Stimulated activated CD4-positive, alpha-beta T cell treated with anti-CD3 and anti-CD28 coated beads, Interleukin-12 subunit alpha, Interleukin-12 subunit beta, amount 100 ng/mL, for 24 hours (primary cell): ENCODE measurements around the gene RAET1G.

Experiments
- DNase-seq, 2 experiments: peaks; one replicate each; pipeline ENCODE4 v3.0.0-alpha.2; 2020; ENCODE audit warnings: low read depth in 2 of 2

The RAET1G gene

GRCh38 chr6:149867876-149868640, 54.9 kb downstream of the RAET1G start:
- no peak for DNase-seq
